Germinal center (tissue), 1 donor: Measurements from ENCODE around the gene ECD.
A peak's percentile ranks its signal among the peaks of the same experiment; 100 is the strongest.

Experiments used
- DNase-seq: peaks from one replicate; pipeline ENCODE4 v3.0.0; 2012; ENCODE audit warnings: mixed read lengths, low spot score

Gene ECD

DNA sequence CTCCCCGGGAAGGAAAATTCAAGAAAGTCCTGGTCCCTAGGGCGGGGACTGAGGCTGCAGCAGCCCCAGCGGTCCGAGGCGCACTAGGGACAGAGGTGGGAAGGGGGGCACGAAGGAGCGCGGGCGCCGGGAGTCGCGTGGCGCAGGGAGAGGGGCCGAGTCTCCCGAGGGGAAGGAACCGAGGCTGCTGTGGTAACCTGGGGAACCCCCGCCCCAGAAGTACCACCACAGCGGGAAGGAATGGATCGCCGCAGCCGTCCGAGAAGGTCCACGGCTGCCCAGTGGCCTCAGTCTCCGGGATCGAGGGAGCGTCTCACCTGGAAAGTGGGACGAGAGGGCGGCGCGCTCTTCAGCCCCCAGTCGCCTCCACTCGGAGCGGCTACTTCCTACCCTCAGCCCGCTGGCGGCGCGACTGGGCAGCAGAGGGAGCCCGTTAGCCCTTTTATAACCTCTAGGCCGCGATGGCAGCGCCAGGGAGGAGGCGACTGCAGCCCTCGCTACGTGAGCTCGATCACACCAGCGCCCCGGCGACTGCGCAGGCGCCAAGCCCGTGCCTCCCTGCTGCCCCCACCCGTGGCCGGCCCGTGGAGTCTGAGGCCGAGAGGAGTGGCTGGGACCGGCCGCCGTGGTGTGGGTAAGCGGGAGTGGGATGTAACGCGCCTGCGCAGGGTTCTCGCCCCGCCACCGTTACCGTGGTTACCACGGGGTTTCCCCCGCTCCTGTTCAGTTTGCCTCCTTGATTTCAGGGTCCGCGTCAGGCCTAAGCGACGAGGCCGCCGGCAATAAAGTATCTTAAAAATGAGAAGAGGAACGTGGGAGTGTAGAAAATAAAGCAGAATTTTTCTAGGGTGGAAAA, 71.1 kb downstream of the ECD start, which contains the start of gene P4HA1:
Gene P4HA1 (minus strand): TSS at position 418 of the 856 bp plus-strand sequence. CDS start 21,983 bp downstream, outside the sequence.
- peak; percentile 99 for DNase-seq

- peak; percentile 72 for DNase-seq
Measured at GRCh38 chr10:73096041-73096448, 71.8 kb downstream of the ECD start.

GRCh38 chr10:73095481-73096021, 72.3 kb downstream of the ECD start:
- peak; percentile 12 for DNase-seq

DNA sequence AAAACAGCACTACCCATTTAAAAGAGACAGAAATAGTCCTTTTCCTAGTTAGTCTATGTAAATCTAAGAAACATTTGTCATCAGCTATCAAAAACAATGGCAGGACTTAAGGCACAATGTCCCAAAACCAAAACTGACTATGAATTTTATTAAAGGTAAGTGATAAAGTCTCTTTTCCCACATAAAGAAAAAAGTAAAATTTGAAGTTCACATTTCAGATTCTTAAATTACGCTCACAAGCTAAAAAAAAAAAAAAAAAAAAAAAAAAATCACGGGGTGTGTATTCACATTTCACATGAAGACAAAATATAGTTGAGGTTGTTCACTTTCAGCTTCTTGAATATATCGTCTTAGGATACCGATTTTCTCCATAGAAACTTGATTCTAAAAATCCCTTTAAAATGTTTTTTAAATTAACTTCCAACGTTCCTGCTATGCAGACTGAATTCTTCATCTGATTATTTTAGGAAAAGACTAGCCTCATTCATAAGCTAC, 72.8 kb downstream of the ECD start:
- DNase-seq = no peak

GRCh38 chr10:73093922-73094850, 73.6 kb downstream of the ECD start:
- no peak for DNase-seq

DNA sequence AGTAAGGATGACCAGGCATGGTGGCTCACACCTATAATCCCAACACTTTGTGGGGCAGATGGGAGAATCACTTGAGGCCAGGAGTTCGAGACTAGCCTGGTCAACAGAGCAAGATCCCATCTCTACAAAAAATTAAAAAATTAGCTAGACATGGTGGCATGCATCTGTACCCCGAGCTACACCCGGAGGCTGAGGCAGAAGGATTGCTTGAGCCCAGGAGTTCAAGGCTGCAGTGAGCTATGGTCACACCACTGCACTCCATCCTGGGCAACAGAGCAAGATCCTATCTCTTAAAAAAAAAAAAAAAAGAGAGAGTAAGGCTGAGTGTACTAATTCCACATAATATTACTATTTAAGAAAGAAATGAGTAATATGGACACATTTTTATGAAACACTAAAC, 75.0 kb downstream of the ECD start:
- no peak for DNase-seq

GRCh38 chr10:73088304-73088703, 79.5 kb downstream of the ECD start:
- no peak for DNase-seq

GRCh38 chr10:73086816-73087215, 81.0 kb downstream of the ECD start:
- DNase-seq = no peak

- DNase-seq = no peak
Measured at GRCh38 chr10:73084209-73084608, 83.6 kb downstream of the ECD start.
